Mesendoderm (in vitro differentiated cells): ENCODE results near the gene ARSB.

Source experiments
- DNase-seq: peaks from one replicate; pipeline ENCODE4 v3.0.0; 2013
- H2AK5ac ChIP-seq: 2 replicates; pipeline ENCODE4 v1.6.1; 2013; ENCODE audit warnings: low read length, inconsistent platforms
- H2BK120ac ChIP-seq: 2 replicates; pipeline ENCODE4 v1.6.1; 2013; ENCODE audit warnings: low read depth, mild to moderate bottlenecking, low read length, moderate library complexity, mixed read lengths
- H2BK15ac ChIP-seq: replicated peaks from 2 replicates; pipeline ENCODE4 v1.6.1; 2013; ENCODE audit warnings: low read depth, mild to moderate bottlenecking, moderate library complexity
- H2BK5ac ChIP-seq: 2 replicates; pipeline ENCODE4 v1.6.1; 2013; ENCODE audit warnings: low read length, inconsistent platforms
- H3K18ac ChIP-seq: 2 replicates; pipeline ENCODE4 v1.6.1; 2013; ENCODE audit warnings: mild to moderate bottlenecking, low read length, mixed read lengths
- H3K23ac ChIP-seq: one replicate; pipeline ENCODE4 v1.6.1; 2013; ENCODE audit warnings: low read length
- H3K27ac ChIP-seq: 2 replicates; pipeline ENCODE4 v1.5.1; 2013; ENCODE audit warnings: low read depth, mild to moderate bottlenecking, inconsistent platforms, low read length, moderate library complexity
- H3K27me3 ChIP-seq: 2 replicates; pipeline ENCODE4 v1.6.1; 2013; ENCODE audit warnings: low read length, control low read depth, mild to moderate bottlenecking, inconsistent platforms; ENCODE audit not compliant: insufficient read depth, poor library complexity
- H3K36me3 ChIP-seq: 2 replicates; pipeline ENCODE4 v1.6.1; 2013; ENCODE audit warnings: low read length, inconsistent platforms; ENCODE audit not compliant: control insufficient read depth, insufficient read depth
- H3K4ac ChIP-seq: one replicate; pipeline ENCODE4 v1.6.1; 2013; ENCODE audit warnings: low read depth, mild to moderate bottlenecking, low read length, moderate library complexity
- H3K4me1 ChIP-seq: 2 replicates; pipeline ENCODE4 v1.6.1; 2013; ENCODE audit warnings: low read depth, low read length, inconsistent platforms; ENCODE audit not compliant: control insufficient read depth
- H3K4me2 ChIP-seq: 2 replicates; pipeline ENCODE4 v1.6.1; 2013; ENCODE audit warnings: low read length
- H3K4me3 ChIP-seq: 2 replicates; pipeline ENCODE4 v1.5.1; 2013; ENCODE audit warnings: mild to moderate bottlenecking, low read length
- H3K56ac ChIP-seq: one replicate; pipeline ENCODE4 v1.6.1; 2013; ENCODE audit warnings: low read length
- H3K79me1 ChIP-seq: 2 replicates; pipeline ENCODE4 v1.6.1; 2013; ENCODE audit warnings: low read length, inconsistent platforms
- H3K79me2 ChIP-seq: 2 replicates; pipeline ENCODE4 v1.6.1; 2013; ENCODE audit warnings: mild to moderate bottlenecking, low read length; ENCODE audit not compliant: control insufficient read depth, insufficient read depth
- H3K9ac ChIP-seq: 2 replicates; pipeline ENCODE4 v1.6.1; 2013; ENCODE audit warnings: low read length, inconsistent platforms
- H4K5ac ChIP-seq: one replicate; pipeline ENCODE4 v1.6.1; 2013; ENCODE audit warnings: low read length
- H4K8ac ChIP-seq: one replicate; pipeline ENCODE4 v1.6.1; 2013; ENCODE audit warnings: low read depth, mild to moderate bottlenecking, control low read depth, low read length, moderate library complexity
- WGBS: extraction: QIAGEN DNeasy Blood & Tissue Kit; methylation state at CpG from one replicate; pipeline ENCODE4 v1.1.7; 2013; ENCODE audit warnings: low lambda C conversion rate, missing lambda C conversion rate; ENCODE audit not compliant: insufficient coverage; ENCODE audit errors: extremely low coverage; 5-methylcytosine and 5-hydroxymethylcytosine counted together

ARSB gene

GRCh38 chr5:78787783-78788182 lies 197.3 kb downstream of the ARSB start:
- H4K5ac ChIP-seq = no peak overlapping the region
- no peaks in the 10 kb centered on the region for H3K79me2 ChIP-seq
- WGBS = no CpG with 5 or more reads among the region's 7 CpGs
- no peak overlapping the region for H3K4me3 ChIP-seq
- H3K18ac ChIP-seq = no peak overlapping the region
- no peak overlapping the region for H3K23ac ChIP-seq
- H3K9ac ChIP-seq = no peak overlapping the region
- DNase-seq = no peak
- H3K27me3 ChIP-seq = no peaks in the 10 kb centered on the region
- no peak overlapping the region for H2BK15ac ChIP-seq
- H3K4me2 ChIP-seq = no peak overlapping the region
- H2BK120ac ChIP-seq = no peak overlapping the region
- no peak overlapping the region for H4K8ac ChIP-seq
- H3K4ac ChIP-seq = no peak overlapping the region
- no peak overlapping the region for H2AK5ac ChIP-seq
- H2BK5ac ChIP-seq = no peak overlapping the region
- H3K36me3 ChIP-seq = no peaks in the 10 kb centered on the region
- no peak overlapping the region for H3K56ac ChIP-seq
- H3K79me1 ChIP-seq = no peaks in the 10 kb centered on the region
- H3K4me1 ChIP-seq = no peaks in the 10 kb centered on the region
- no peak overlapping the region for H3K27ac ChIP-seq

- Histone ChIP-seq H3K27me3 (no peaks in the 10 kb centered on the region), H3K56ac (no peak overlapping the region), H2BK120ac (no peak overlapping the region), H2BK15ac (no peak overlapping the region), H3K9ac (no peak overlapping the region), H3K36me3 (no peaks in the 10 kb centered on the region), H3K4me3 (no peak overlapping the region), H2BK5ac (no peak overlapping the region), H3K4me1 (peaks cover under 1% of the 10 kb centered on the region), H2AK5ac (no peak overlapping the region), H3K4me2 (no peak overlapping the region), H3K4ac (no peak overlapping the region), H4K8ac (no peak overlapping the region), H3K18ac (no peak overlapping the region), H4K5ac (no peak overlapping the region), H3K23ac (no peak overlapping the region), H3K79me1 (no peaks in the 10 kb centered on the region), H3K27ac (no peak overlapping the region), H3K79me2 (no peaks in the 10 kb centered on the region)
- DNase-seq = no peak
- WGBS = no CpG with 5 or more reads among the region's 1 CpG
Measured at GRCh38 chr5:78785454-78785853, 199.7 kb downstream of the ARSB start.

- H3K4me3 ChIP-seq = no peak overlapping the region
- H3K18ac ChIP-seq = peak overlapping the region; percentile 40
- peaks cover 7% of the 10 kb centered on the region for H3K4me1 ChIP-seq
- H3K4me2 ChIP-seq = no peak overlapping the region
- H2AK5ac ChIP-seq = no peak overlapping the region
- no peaks in the 10 kb centered on the region for H3K27me3 ChIP-seq
- H3K4ac ChIP-seq = no peak overlapping the region
- no peak overlapping the region for H2BK15ac ChIP-seq
- H3K23ac ChIP-seq = no peak overlapping the region
- H3K36me3 ChIP-seq = no peaks in the 10 kb centered on the region
- WGBS = no CpG with 5 or more reads among the region's 2 CpGs
- H4K8ac ChIP-seq = no peak overlapping the region
- no peak overlapping the region for H3K27ac ChIP-seq
- H3K9ac ChIP-seq = no peak overlapping the region
- H4K5ac ChIP-seq = no peak overlapping the region
- no peaks in the 10 kb centered on the region for H3K79me2 ChIP-seq
- H3K56ac ChIP-seq = no peak overlapping the region
- no peak overlapping the region for H2BK5ac ChIP-seq
- no peak for DNase-seq
- no peaks in the 10 kb centered on the region for H3K79me1 ChIP-seq
- H2BK120ac ChIP-seq = no peak overlapping the region
Measured at GRCh38 chr5:78783434-78784130, 201.5 kb downstream of the ARSB start.

- no CpG with 5 or more reads among the region's 1 CpG for WGBS
- no peak overlapping the region for H3K27ac ChIP-seq
Measured at GRCh38 chr5:78782728-78783127, 202.4 kb downstream of the ARSB start.

DNA sequence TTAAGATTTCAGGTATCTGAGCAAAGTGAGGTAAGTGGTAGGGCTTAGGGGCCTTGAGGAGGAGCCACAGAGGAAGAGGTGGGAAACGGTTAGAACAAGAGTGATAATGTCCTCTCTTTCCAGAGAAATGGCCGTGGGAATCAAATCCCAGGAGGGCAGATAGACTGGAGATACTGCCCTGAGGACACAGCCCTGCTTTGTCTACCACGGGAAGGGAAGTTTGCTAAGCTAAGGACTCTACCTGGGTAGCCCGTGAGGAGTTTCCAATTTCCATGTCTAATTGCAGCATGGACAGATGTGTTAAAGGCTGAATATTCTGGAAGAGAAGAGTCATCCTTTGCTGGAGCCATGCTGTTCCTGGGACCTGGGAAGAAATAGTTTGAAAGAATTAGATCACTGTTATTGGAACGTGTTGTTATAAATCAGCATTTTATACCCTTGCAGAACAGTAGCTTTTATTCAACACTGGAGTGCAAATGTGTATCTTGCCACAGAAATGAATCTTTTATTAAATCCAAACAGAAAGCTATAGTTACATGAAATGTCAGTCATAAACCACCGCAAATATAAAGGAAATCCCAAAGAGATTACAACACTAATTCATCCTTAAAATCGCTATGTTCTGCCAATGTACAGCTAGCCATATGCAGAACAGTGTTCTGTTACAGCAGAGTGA lies 203.4 kb downstream of the ARSB start:
- Histone ChIP-seq H3K23ac (no peak overlapping the region), H3K4me1 (peaks cover 7% of the 10 kb centered on the region), H3K36me3 (no peaks in the 10 kb centered on the region), H3K9ac (no peak overlapping the region), H4K5ac (no peak overlapping the region), H3K4me3 (no peak overlapping the region), H3K27me3 (no peaks in the 10 kb centered on the region), H3K18ac (no peak overlapping the region), H3K79me1 (no peaks in the 10 kb centered on the region), H2BK120ac (no peak overlapping the region), H3K4me2 (no peak overlapping the region), H3K27ac (no peak overlapping the region), H3K4ac (no peak overlapping the region), H2BK15ac (no peak overlapping the region), H3K56ac (no peak overlapping the region), H4K8ac (no peak overlapping the region), H2AK5ac (no peak overlapping the region), H2BK5ac (no peak overlapping the region), H3K79me2 (no peaks in the 10 kb centered on the region)
- peak; percentile 30 for DNase-seq
- WGBS = no CpG with 5 or more reads among the region's 7 CpGs

More at GRCh38 chr5:78782728-78783127, 202.4 kb downstream of the ARSB start:
- H4K5ac ChIP-seq = no peak overlapping the region
- H3K4me1 ChIP-seq = peaks cover 7% of the 10 kb centered on the region
- no peak overlapping the region for H2AK5ac ChIP-seq
- H3K9ac ChIP-seq = no peak overlapping the region
- H2BK120ac ChIP-seq = no peak overlapping the region
- DNase-seq = no peak
- no peaks in the 10 kb centered on the region for H3K27me3 ChIP-seq
- H3K56ac ChIP-seq = no peak overlapping the region
- no peak overlapping the region for H3K4me2 ChIP-seq
- no peak overlapping the region for H2BK5ac ChIP-seq
- H4K8ac ChIP-seq = no peak overlapping the region
- no peak overlapping the region for H3K4ac ChIP-seq
- H3K4me3 ChIP-seq = no peak overlapping the region
- no peaks in the 10 kb centered on the region for H3K79me1 ChIP-seq
- H3K18ac ChIP-seq = no peak overlapping the region
- no peaks in the 10 kb centered on the region for H3K36me3 ChIP-seq
- H2BK15ac ChIP-seq = no peak overlapping the region
- no peak overlapping the region for H3K23ac ChIP-seq
- H3K79me2 ChIP-seq = no peaks in the 10 kb centered on the region
